Neural progenitor cell (in vitro differentiated cells): ENCODE results near the gene ZNF787. TPM values are rescaled to one million over a fixed set of nuclear protein-coding genes. Genes with fewer than 3 reads are reported as not detected.

Experiments used
- DNase-seq: peaks from one replicate; pipeline ENCODE4 v3.0.0-alpha.2; 2016; ENCODE audit warnings: low spot score
- H2AFZ ChIP-seq: fragments of 200-600 bp; sonication (generic); replicated peaks from 2 replicates; pipeline ENCODE4 v1.6.1; 2016; ENCODE audit warnings: antibody characterized with exemption
- H3F3A ChIP-seq: fragments of 200-600 bp; sonication (generic); 2 replicates; pipeline ENCODE4 v1.6.1; 2016; ENCODE audit warnings: antibody characterized with exemption, low read depth
- H3K27ac ChIP-seq: fragments of 200-600 bp; sonication (generic); 2 replicates; pipeline ENCODE4 v1.5.1; 2016; ENCODE audit warnings: mild to moderate bottlenecking
- H3K27me3 ChIP-seq: fragments of 200-600 bp; sonication (generic); 2 replicates; pipeline ENCODE4 v1.6.1; 2016; ENCODE audit warnings: mild to moderate bottlenecking, moderate library complexity
- H3K36me3 ChIP-seq: fragments of 200-600 bp; sonication (generic); 2 replicates; pipeline ENCODE4 v1.5.1; 2016
- H3K4me1 ChIP-seq: fragments of 200-600 bp; sonication (generic); 2 replicates; pipeline ENCODE4 v1.6.1; 2016; ENCODE audit warnings: mixed run types
- H3K4me2 ChIP-seq: fragments of 200-600 bp; sonication (generic); 2 replicates; pipeline ENCODE4 v1.6.1; 2016
- H3K4me3 ChIP-seq: fragments of 200-600 bp; sonication (generic); 2 replicates; pipeline ENCODE4 v1.5.1; 2016
- H3K79me2 ChIP-seq: fragments of 200-600 bp; sonication (generic); 2 replicates; pipeline ENCODE4 v1.6.1; 2016; ENCODE audit warnings: low read depth
- H3K9ac ChIP-seq: fragments of 200-600 bp; sonication (generic); 2 replicates; pipeline ENCODE4 v1.6.1; 2016
- H3K9me3 ChIP-seq: fragments of 200-600 bp; sonication (generic); 2 replicates; pipeline ENCODE4 v1.5.1; 2016; ENCODE audit warnings: low read depth
- H4K20me1 ChIP-seq: fragments of 200-600 bp; sonication (generic); 2 replicates; pipeline ENCODE4 v1.6.1; 2016; ENCODE audit warnings: low read depth
- H3K27ac Mint-ChIP-seq: 3 replicates; pipeline ENCODE4 v1.8.0; 2021; ENCODE audit warnings: mixed read lengths
- H3K27me3 Mint-ChIP-seq: 2 replicates; pipeline ENCODE4 v1.8.0; 2022; ENCODE audit warnings: low read depth, mild to moderate bottlenecking, inconsistent platforms, moderate library complexity, mixed read lengths; ENCODE audit not compliant: insufficient read depth
- H3K36me3 Mint-ChIP-seq: 3 replicates; pipeline ENCODE4 v1.8.0; 2021; ENCODE audit warnings: mixed read lengths
- H3K4me1 Mint-ChIP-seq: 3 replicates; pipeline ENCODE4 v1.8.0; 2021; ENCODE audit warnings: mixed read lengths
- H3K4me3 Mint-ChIP-seq: 3 replicates; pipeline ENCODE4 v1.8.0; 2021; ENCODE audit warnings: mild to moderate bottlenecking, moderate library complexity, mixed read lengths
- H3K9me3 Mint-ChIP-seq: 3 replicates; pipeline ENCODE4 v1.8.0; 2020; ENCODE audit warnings: mixed read lengths
- CTCF ChIP-seq: fragments of 200-600 bp; sonication (generic); IDR thresholded peaks from 2 replicates; pipeline ENCODE4 v1.5.1; 2017; ENCODE audit warnings: antibody characterized with exemption, mild to moderate bottlenecking
- EZH2 ChIP-seq: fragments of 200-600 bp; sonication (generic); IDR thresholded peaks from 2 replicates; pipeline ENCODE4 v1.6.1; 2017; ENCODE audit warnings: antibody characterized with exemption, mild to moderate bottlenecking, moderate library complexity
- EZH2phosphoT487 ChIP-seq: fragments of 200-600 bp; sonication (generic); IDR thresholded peaks from 2 replicates; pipeline ENCODE4 v1.6.1; 2017; ENCODE audit warnings: antibody characterized with exemption
- total RNA-seq: library from RNA; depleted of rRNA; stranded (reverse); fragments of >200 nt; gene quantifications from 2 replicates; pipeline ENCODE4 v1.2.3, GENCODE V29; 2015; ENCODE audit warnings: low replicate concordance

The ZNF787 gene
- total RNA-seq, 1 donor from 2014 or later, result 2.2 TPM

- H3K9me3 Mint-ChIP-seq, result peaks cover 3% of the 10 kb centered on the region
- no peaks in the 10 kb centered on the region for H3K27me3 ChIP-seq
- H3K4me3 Mint-ChIP-seq, result no peak overlapping the region
- H2AFZ ChIP-seq, result no peak overlapping the region
- H3K4me3 ChIP-seq, result no peak overlapping the region
- no peaks in the 10 kb centered on the region for H3K36me3 ChIP-seq
- peaks cover 10% of the 10 kb centered on the region for H3K27me3 Mint-ChIP-seq
- no peaks in the 10 kb centered on the region for H3K9me3 ChIP-seq
- no peak overlapping the region for H3K27ac ChIP-seq
- H3K4me2 ChIP-seq, result no peak overlapping the region
- peaks cover 18% of the 10 kb centered on the region for H3K79me2 ChIP-seq
- TF ChIP-seq EZH2, result no peak
- TF ChIP-seq CTCF, result peak; percentile 57
- TF ChIP-seq EZH2phosphoT487, result no peak
- peaks cover 22% of the 10 kb centered on the region for H3F3A ChIP-seq
- peaks cover 22% of the 10 kb centered on the region for H3K4me1 Mint-ChIP-seq
- H3K9ac ChIP-seq, result no peak overlapping the region
- peak overlapping the region; percentile 22 for H3K27ac Mint-ChIP-seq
- peak; percentile 62 for DNase-seq
- peaks cover 31% of the 10 kb centered on the region for H4K20me1 ChIP-seq
- H3K4me1 ChIP-seq, result peaks cover 20% of the 10 kb centered on the region
- H3K36me3 Mint-ChIP-seq, result peaks cover 28% of the 10 kb centered on the region
Measured at GRCh38 chr19:56155124-56155687, 34.1 kb upstream of the ZNF787 start.

DNA sequence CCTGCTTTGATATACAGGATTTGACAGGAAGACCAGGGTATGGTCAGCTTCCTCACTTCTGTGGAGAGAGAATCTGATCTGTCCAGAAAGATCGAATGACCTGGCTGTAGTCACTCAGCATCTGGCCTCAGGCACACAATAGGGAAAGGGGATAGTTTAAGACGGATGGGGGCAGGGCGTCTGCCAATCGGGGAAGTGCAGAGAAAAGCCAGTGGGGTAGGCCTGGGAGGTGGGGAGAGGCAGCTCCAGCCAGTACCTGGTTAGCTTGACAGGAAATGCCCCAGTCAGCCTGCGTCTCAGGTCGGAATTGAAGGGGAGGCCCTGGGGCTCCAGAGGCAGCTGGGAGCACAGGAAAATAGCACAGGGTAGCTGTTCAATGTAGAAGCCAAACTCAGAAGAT is 32.4 kb upstream of the ZNF787 start:
- Mint-ChIP-seq H3K27me3 (peaks cover 16% of the 10 kb centered on the region), H3K4me1 (peaks cover 25% of the 10 kb centered on the region), H3K36me3 (peaks cover 31% of the 10 kb centered on the region), H3K9me3 (peaks cover 6% of the 10 kb centered on the region), H3K27ac (peak overlapping the region; percentile 64), H3K4me3 (peak overlapping the region; percentile 8)
- no peak overlapping the region for H3K4me3 ChIP-seq
- peak overlapping the region; percentile 49 for H3K4me2 ChIP-seq
- H3K27me3 ChIP-seq, result no peaks in the 10 kb centered on the region
- DNase-seq, result peak; percentile 84
- peak overlapping the region; percentile 56 for H3K27ac ChIP-seq
- no peaks in the 10 kb centered on the region for H3K36me3 ChIP-seq
- H3F3A ChIP-seq, result peaks cover 27% of the 10 kb centered on the region
- no peaks in the 10 kb centered on the region for H3K9me3 ChIP-seq
- peaks cover 28% of the 10 kb centered on the region for H3K79me2 ChIP-seq
- H2AFZ ChIP-seq, result no peak overlapping the region
- no peak overlapping the region for H3K9ac ChIP-seq
- peaks cover 20% of the 10 kb centered on the region for H3K4me1 ChIP-seq
- no peak for TF ChIP-seq CTCF
- no peak for TF ChIP-seq EZH2
- TF ChIP-seq EZH2phosphoT487, result no peak
- H4K20me1 ChIP-seq, result peaks cover 42% of the 10 kb centered on the region

GRCh38 chr19:56152644-56153043 is 31.5 kb upstream of the ZNF787 start:
- Mint-ChIP-seq H3K9me3 (peaks cover 6% of the 10 kb centered on the region), H3K27me3 (peaks cover 14% of the 10 kb centered on the region), H3K4me3 (peak overlapping the region; percentile 27), H3K27ac (peak overlapping the region; percentile 57), H3K36me3 (peaks cover 36% of the 10 kb centered on the region), H3K4me1 (peaks cover 25% of the 10 kb centered on the region)
- Histone ChIP-seq H3K79me2 (peaks cover 28% of the 10 kb centered on the region), H3K4me2 (peak overlapping the region; percentile 49), H3K27ac (peak overlapping the region; percentile 56), H3K9ac (no peak overlapping the region), H4K20me1 (peaks cover 43% of the 10 kb centered on the region), H3K36me3 (no peaks in the 10 kb centered on the region), H2AFZ (no peak overlapping the region), H3K4me3 (peak overlapping the region; percentile 5), H3K27me3 (no peaks in the 10 kb centered on the region), H3K4me1 (peaks cover 20% of the 10 kb centered on the region), H3F3A (peaks cover 28% of the 10 kb centered on the region), H3K9me3 (no peaks in the 10 kb centered on the region)
- TF ChIP-seq EZH2phosphoT487 (no peak), EZH2 (no peak), CTCF (no peak)
- peak; percentile 34 for DNase-seq
